ENCODE results near the gene CFAP54.
"Not testable (repeated sequence)": the region's sequence is repeated elsewhere in the genome, so short reads cannot be mapped to it uniquely, and the experiment has no call there.

CFAP54 gene, protein sequence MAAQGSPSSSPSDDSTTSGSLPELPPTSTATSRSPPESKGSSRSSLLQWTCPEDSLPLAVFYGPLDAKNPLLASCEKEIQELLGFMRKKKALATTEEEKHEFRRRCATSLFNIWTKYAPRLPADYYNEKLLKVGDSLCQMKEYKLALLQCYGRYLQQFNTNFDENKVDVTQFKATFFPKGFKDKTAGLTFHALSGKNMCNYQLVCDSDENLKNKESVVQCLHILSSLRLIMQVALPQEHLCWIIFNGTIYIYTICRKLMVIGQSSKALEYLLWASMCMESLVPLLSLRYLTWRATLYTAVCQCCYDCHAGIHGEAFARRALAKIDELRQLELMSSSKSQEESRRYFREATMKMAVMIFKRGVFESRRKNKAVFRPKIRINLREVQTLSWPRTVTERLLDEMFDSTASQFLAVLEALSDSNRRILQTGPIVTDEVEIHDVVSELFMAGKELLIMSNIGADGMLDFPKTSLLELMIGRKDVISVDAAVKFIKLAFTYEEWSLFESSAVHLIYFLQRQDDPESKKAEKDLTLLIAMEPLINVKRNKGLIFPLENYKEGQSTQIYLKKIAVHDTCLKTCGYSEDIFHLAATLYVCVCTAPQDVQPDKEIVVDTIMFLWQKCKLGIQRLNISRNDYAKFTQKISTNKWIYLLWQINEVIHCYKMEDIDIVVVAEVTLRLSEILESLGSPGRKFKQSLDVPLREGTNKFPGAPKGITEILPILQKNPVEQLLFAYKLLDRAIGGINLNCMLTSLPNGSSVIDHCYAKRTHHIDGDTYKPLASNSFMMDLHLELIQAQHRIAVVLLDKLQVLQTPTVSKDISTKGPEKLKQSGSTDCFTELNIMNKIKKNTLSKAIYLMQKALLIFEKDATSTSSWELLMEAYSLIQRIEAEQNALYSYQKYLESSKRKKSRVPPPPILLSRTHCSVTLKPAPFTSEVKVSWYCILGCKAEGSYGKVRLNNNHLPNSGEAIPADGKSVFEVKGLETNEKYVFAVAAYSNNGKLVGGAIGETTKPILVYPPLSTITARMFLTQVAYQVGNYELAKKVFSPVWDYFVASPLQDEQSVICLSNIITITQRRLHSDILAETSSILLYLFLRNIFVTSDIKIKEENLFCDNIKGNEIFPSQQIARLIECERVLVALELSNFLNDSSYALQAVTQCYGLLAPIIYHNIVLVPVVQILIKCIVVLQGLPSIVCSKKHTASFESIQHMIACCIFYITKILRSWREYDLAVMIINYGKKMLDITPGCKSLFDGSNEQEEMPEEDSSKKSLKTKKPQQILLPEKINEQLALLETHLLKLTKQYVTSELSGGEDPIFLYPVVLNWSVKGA (N-terminal part only)

DNA sequence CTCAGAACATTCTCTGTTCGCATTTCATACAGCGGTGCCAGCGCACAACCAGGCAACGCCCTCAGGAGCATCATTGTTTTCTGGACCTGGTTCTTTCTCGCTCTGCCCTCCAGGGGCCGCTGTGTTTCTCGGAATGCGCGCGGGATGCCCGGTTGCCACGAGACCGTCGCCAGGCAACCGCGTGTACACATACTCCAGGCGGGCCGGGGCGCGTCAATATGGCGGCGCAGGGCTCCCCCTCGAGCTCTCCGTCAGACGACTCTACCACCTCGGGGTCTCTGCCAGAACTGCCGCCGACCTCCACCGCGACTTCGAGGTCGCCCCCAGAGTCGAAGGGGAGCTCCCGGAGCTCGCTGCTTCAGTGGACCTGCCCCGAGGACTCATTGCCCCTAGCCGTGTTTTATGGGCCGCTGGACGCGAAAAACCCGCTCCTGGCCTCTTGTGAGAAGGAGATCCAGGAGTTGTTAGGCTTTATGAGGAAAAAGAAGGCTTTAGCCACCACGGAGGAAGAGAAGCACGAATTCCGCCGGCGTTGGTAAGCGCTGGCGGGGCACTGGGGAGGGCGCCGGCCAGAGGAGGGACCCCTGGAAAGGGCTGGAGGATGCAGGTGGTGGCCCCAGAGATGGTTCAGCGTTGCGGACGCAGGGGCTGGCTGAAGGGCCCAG lies at the start of gene CFAP54:
Gene CFAP54 (plus strand): TSS at position 186 of the 665 bp plus-strand sequence. CDS start 33 bp downstream, at position 219.
- peak; percentile 95 for DNase-seq

DNA sequence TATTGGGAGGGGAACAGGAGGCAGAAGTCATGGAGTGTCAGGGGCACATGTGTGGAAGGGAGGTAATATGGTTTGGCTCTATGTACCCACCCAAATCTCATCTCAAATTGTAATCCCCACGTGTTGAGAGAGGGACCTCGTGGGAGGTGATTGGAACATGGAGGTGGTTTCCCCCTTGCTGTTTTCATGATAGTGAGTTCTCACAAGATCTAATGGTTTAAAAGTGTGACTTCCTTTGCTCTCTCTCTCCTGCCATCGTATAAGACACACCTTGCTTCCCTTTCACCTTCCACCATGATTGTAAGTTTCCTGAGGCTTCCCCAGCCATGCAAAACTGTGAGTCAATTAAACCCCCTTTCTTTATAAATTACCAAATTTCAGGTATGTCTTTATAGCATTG lies 47.6 kb upstream of the CFAP54 start:
- DNase-seq = no peak

DNA sequence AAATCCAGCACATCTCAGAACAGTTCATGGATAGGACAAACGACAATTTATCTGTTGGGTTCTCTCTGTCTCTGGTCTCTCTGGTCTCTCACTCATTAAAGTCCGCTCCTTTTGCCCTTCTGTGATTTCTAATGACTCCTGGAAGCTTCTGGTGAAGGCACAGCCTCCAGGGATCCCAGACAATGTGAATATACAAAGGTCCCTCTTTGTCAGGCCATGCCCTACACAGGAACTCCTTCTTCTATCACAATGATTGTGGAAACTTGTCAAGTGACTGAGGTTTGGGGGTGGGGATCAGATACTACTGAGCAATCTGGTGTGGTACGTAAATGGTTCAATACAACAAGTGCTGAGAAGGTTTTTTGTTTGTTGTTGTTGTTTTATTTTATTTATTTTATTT lies 46.5 kb upstream of the CFAP54 start:
- no peak for DNase-seq

DNA sequence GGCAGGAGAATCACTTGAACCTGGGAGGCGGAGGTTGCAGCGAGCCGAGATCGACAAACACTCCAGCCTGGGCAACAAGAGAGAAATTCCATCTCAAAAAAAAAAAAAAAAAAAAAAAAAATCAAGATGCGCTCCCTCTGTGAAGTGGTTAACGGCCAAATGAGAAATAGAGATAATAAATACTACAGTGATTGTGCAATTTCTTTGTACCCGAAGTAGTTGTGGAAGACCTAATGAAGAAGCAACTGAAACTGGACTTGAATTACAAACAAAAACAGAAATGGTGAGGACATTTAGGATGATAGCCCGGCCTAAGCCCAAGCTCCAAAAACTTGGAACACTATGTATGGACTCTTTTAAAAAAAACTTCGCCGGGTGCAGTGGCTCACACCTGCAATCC lies 45.0 kb upstream of the CFAP54 start:
- DNase-seq = no peak

DNA sequence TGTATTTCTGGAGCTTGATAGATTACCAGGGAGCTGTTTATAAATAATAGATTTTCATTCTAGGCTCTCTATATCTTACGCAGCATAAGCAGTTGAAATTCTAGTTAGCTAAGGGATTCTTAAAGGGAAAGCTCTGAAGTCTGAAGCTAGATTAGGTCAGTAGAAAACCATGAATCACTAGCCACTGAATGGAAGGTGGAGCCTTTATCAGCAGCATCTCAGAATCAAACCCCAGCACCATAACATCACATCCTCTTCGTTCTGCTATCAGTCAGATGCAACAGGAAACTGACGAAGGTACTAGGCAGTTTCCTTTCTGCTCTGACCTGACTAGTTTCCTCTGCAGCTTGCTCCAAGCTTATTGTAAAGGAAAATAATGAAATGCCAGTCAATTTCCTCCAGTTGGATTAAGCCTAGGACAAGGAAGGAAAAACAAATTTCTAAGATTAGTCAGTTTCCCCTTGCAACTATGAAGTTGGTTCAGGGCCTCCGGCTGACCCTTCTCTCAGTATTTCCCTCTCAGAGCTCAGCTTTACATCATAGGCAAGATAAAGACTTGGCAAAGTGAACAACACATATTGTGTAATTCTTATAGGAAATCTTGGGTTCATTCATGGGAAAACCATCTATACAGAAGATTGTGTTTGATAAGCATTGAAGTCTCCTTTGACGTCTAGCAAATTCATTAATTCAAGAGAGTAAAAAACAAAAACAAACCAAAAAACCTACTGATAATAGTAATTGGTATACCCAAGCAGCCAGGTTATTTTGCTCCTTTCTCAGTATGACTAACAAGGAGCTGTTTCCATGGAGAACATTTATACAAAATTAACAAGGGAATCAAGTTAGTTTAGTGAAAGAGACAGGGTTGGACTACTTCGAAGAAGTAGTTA lies 43.4 kb upstream of the CFAP54 start:
- DNase-seq = peak; percentile 32

DNA sequence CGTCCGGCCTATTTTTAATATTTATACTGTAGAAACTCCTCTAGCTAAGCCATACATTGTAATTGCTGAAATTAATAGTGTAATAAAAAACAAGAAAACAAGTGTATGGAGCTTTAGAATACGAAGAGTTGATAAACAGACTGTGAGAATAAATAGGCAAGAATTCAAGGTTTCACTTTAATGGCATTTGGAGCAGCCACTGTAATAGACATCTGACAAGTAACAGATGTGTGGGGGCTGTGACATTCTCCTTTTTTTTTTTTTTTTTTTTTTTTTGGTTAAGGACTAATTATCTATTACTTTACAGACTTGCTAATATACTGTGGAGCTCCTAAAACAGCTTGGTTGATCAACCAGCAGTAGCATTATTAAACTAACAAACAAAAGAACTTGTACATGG lies 42.1 kb upstream of the CFAP54 start:
- DNase-seq = no peak

DNA sequence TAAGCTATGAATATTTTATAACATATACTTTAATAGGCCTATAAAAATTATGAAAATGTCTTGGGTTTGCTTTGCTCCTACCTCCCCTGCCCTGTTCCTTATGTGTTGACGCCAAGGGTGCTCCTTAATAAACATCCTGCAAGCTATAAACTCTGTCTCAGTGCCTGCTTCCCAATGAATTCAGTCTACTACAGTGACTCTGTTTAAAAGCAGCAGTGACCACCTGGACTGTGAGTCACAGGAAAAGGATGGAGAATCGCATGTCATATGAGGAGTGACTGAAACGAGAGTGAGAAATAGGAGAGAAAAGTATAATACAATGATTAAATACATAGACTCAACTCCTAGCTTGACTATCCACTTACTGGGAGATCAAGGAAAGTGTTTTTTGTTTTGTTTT lies 41.1 kb upstream of the CFAP54 start:
- DNase-seq = no peak

DNA sequence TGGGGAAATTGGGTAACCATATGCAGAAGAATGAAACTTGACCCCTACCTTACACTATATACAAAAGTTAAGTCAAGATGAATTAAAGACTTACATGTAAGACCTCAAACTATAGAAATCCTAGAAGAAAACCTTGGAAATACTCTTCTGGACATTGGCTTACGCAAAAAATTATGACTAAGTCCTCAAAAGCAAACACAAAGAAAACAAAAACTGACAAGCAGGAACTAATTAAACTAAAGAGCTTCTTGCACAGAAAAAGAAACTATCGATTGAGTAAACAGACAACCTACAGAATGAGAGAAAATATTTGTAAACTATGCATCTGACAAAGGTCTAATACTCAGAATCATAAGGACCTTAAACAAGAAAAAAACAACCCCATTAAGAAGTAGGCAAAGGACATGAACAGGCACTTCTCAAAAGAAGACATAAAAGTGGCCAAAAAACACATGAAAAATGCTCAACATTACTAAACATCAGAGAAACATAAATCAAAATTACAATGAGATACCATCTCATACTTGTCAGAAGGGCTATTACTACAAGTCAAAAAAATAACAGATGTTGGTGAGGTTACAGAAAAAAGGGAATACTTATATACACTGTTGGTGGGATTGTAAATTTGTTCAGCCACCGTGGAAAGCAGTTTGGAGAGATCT lies 37.0 kb upstream of the CFAP54 start:
- DNase-seq = no peak

DNA sequence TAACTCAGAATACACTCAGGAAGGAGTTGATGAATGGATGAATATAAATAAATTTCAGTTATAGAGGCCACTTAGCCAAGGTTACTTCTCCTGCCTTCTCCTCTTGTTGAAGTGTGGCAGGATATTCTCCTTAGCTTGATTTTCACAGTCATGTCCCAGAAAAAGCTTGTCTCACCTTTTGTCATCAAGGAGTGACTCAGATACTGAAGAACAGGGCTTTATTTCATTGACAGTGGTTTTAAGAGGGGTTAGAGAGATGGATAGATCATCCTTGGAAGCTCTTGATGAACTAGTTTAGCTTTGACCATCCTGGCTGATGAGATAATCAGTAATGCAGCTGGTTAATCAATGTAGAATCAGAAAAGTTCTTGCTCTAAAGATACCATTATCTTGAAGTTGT lies 35.0 kb upstream of the CFAP54 start:
- no peak for DNase-seq

DNA sequence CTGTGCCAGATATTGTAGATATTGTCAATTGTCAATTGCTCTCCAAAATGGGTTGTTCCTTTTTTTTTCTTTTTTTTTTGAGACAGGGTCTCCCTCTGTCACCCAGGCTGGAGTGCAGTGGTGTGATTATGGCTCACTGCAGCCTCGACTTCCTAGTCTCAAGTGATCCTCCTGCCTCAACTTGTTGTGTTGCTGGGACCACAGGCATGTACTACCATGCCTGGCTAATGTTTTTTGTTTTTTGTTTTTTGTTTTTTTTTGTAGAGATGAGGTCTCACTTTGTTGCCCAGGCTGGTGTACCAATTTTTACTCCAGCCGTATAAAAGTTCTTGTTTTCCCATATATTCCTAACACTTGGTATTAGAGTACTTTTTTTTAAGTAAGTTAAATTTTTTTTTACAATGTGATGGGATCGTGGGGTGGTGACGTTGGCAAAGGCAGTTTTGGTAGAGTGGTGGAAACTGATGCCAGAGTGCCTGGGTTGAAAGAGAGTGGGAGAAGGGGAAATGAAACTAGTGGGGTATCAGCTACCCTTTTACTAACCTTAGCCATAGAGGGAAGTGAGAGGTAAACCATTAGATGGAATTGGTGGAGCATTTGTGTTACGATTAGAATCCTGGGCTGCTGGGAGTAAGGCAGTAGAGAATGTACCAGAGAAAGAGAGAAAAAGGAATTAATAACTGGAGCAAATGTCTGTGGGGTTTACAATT lies 33.0 kb upstream of the CFAP54 start:
- no peak for DNase-seq

DNA sequence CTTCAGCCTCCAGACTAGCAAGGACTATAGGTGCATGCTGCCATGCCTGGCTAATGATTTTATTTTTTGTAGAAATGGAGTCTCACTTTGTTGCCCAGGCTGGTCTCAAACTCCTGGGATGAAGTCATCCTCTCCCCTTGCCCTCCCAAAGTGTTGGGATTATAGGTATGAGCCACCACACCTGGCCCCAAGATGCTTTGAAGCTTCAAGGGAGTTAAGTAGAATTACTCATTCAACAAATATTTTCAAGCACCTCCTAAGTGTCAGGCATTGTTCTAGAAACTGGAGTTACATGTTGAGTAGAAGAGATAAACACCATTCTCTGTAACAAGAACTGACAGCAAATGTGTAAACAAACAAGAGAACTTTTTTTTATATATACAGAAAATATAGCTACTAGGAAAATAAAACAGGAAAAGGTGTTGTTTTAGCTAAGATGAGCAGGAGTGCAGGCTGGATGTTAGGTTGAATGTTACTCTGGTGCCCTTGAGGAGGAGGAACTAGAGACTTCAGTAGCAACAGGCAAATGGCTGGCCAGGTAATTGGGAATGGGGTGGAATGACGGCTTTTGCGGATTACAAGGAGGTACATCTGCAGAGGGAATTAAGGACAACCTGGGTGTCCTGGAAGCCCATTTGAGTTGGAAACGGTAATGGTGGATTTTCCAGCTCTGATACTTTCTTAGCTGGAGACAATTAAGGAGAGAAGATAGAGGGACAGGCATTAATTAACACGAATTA lies 32.0 kb upstream of the CFAP54 start:
- DNase-seq = no peak

DNA sequence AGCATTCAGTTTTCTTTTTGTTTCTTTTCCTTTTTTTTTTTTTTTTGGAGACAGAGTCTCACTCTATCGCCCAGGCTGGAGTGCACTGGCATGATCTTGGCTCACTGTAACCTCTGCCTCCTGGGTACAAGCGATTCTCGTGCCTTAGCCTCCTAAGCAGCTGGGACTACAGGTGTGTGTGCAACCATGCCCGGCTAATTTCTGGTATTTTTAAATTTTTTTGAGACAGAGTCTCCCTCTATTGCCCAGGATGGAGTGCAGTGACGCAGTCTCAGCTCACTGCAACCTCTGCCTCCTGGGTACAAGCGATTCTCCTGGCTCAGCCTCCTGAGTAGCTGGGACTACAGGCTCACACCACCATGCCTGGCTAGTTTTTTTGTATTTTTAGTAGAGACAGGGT lies 30.1 kb upstream of the CFAP54 start:
- DNase-seq = not testable (repeated sequence)

DNA sequence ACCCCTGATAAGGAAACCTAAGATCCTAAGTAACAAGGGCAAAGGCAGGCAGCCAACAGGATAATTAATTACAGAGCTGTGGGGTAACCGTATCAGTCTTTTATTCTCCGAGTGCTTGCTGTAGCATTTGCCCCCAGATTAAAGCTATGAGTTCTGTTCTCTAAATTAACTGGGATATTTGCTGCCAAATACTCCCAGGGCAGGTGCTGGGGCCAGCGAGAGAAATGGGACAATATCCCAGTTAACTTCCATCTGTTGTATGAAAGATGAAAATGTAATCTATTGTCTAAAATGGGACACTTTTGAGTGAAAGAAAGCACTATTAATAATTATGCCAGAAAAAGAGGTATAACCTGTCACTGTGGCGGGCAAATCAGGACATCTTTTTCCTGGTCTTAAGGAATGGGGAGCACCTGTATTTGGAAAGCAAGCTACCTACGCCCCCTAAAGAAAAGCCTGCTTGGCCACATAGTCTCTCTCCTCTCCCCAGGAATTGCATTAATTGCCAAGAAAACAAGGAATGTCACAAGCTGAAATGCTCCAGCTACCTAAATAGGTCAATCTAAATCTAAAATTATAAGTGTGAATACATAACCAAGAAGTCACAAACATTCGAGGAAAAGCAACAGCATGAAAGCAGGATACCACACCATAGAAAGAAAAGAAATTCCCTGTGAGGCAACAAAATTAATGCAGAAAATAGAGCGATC lies 26.7 kb upstream of the CFAP54 start:
- no peak for DNase-seq

DNA sequence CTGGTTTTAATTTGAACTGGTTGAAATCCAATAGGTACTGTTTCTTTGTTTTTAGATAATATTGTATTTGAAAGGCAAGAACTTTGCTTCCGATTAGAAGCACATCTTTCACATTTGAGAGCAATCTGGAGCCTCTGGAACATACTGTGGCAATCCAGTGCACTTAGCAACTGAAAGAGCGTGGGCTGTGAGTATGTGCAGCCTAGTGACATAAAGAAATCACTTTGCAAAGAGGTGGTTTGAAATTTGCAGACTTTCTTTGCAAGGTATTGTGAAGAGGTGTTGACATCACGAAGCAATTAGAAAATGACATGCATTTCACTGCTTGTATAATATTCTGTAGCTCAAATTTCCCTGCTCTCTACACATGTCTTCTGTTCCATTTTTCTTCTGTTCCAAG lies 23.5 kb upstream of the CFAP54 start:
- DNase-seq = no peak

DNA sequence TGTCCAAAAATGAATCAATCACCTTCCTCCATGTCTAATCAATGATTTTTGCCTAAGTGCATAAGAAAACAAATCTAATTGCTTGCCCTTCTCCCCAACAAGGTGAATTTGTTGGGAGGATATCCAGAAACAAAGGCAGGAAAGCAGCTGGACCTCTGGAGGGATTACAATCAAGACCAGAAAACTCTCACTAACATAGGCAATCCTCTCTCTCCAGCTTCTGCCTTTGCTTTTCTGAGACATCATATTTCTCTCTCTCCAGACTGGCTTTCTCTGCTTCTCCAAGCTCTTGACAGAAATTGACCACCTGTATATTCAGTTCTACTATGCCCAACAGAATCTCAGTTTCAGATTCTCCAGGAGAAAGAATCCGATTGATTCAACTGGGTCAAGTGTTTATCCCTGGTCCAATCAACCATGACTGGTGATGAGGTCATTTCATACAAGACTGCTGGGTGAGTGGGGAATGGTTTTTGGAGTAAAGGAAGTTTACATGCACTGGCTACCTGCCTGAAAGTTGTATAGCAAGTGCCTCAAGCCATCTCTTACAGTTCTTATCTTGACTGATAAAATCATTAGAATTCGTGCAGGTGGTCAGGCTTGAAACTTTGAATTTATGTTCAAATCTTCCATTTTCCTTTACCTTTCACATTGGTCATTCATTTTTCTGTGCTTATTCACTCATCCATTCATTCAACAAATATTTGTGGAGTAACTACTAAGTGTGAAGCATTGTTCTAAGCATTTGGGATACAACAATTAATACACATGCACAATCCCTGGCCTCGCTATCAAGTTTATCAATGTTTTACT lies 22.2 kb upstream of the CFAP54 start:
- no peak for DNase-seq

DNA sequence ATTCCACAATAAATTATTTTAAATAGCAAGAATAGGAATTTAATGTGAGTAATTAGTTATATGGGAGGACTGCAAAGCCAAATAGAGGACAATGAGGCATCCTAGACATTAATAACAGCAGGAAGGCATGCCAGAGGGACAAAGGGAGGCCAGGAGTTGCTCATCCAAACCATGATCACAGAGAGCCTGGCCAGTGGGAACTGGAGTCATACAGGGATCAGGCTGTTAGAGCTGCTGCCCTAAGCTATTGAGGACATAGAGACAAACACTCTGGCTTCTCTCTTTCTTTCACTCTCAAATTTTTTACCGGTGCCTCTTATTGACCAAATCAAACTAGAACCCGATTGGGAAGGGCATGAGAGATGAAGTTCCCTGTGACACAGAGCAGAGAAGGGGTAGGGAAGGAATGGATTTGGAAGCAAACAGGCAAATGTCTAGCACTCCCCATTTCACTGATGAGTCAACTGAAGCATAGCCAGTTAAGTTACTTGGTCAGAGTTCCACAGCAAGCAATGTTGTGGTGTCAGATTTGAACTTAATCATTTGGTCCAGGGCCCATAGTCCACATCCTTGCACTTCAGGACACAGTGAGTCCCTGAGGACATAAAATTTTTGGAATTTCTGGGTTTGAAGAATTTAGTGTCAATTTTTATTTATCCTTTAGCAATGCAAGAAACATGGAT lies 17.9 kb upstream of the CFAP54 start:
- DNase-seq = no peak

DNA sequence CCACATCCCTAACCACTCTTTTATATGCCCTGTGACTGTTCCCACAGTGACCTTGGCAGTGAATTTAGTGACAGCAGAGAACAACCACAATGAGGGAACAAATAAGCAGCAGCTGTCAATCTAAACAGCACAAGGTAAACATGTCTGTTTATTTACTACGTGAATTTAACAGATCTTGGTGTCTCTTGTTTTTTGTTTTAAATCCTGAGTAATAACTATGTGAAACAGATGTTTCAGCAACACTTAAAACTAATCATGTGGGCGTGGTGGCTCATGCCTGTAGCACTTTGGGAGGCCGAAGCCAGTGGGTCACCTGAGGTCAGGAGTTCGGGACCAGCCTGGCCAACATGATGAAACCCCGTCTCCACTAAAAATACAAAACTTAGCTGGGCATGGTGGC lies 17.0 kb upstream of the CFAP54 start:
- no peak for DNase-seq

Measured in activated CD4-positive, alpha-beta T cell treated with anti-CD3 and anti-CD28 coated beads, Interleukin-2, amount 50 U/mL, for 1 hour (primary cell).